ENCODE data around the gene PLA2G1B. TPM values are rescaled to one million over a fixed set of nuclear protein-coding genes. Genes with fewer than 3 reads are reported as not detected.

PLA2G1B gene
- total RNA-seq, 2 experiments from 2014 or later: not detected

- Histone ChIP-seq H3K4me1 (ENCODE audit: insufficient read depth, low read length, poor library complexity, severe bottlenecking) (peaks cover 5% of the 10 kb centered on the region), H3K9me2 (ENCODE audit: insufficient read depth, low read length) (no peaks in the 10 kb centered on the region), H3K27ac (ENCODE audit: low read depth, low read length, poor library complexity, severe bottlenecking) (no peak overlapping the region), H3K36me3 (ENCODE audit: insufficient read depth, low read length) (no peaks in the 10 kb centered on the region), H3K79me2 (ENCODE audit: insufficient read depth, low read depth, low read length) (no peaks in the 10 kb centered on the region), H3K4me2 (ENCODE audit: low read length) (no peak overlapping the region), H4K20me1 (ENCODE audit: insufficient read depth, low read length) (no peaks in the 10 kb centered on the region), H2AFZ (ENCODE audit: low read length) (no peak overlapping the region), H3K9me3 (ENCODE audit: low read length) (no peaks in the 10 kb centered on the region), H3K4me3 (ENCODE audit: low read depth, low read length, poor library complexity, severe bottlenecking) (no peak overlapping the region)
- intact Hi-C loops (cut with micrococcal nuclease; ENCODE audit: unreplicated experiment): no loop called here
- BruUV-seq (replicated peaks): no TSS peak
- ChIA-PET CTCF (ENCODE audit: unreplicated experiment) (interaction anchor here (1.1 kb wide), 1 partner anchor 9 kb away, joined by 3 read pairs; no protein-coding TSS in a partner anchor), POLR2A (interaction anchor here (0.5 kb wide), 1 partner anchor 325 kb away, joined by 3 read pairs; no protein-coding TSS in a partner anchor)
- no peak for DNase-seq (ENCODE audit: low spot score)
- TF ChIP-seq, protein P1, sequence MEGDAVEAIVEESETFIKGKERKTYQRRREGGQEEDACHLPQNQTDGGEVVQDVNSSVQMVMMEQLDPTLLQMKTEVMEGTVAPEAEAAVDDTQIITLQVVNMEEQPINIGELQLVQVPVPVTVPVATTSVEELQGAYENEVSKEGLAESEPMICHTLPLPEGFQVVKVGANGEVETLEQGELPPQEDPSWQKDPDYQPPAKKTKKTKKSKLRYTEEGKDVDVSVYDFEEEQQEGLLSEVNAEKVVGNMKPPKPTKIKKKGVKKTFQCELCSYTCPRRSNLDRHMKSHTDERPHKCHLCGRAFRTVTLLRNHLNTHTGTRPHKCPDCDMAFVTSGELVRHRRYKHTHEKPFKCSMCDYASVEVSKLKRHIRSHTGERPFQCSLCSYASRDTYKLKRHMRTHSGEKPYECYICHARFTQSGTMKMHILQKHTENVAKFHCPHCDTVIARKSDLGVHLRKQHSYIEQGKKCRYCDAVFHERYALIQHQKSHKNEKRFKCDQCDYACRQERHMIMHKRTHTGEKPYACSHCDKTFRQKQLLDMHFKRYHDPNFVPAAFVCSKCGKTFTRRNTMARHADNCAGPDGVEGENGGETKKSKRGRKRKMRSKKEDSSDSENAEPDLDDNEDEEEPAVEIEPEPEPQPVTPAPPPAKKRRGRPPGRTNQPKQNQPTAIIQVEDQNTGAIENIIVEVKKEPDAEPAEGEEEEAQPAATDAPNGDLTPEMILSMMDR (conservative IDR thresholded peaks at IDR 0.05; ENCODE audit: low read length): no peak
- no peak for TF ChIP-seq EZH2phosphoT487 (IDR thresholded peaks at IDR 0.05; ENCODE audit: borderline replicate concordance, low read depth, low read length)
These were observed 48.8 kb upstream of the PLA2G1B start for GRCh38 chr12:120376416-120376815.

- no peak overlapping the region for H3K4me2 ChIP-seq (ENCODE audit: low read length)
- no peaks in the 10 kb centered on the region for H3K79me2 ChIP-seq (ENCODE audit: insufficient read depth, low read depth, low read length)
- POLR2A ChIA-PET: no interaction called here
- BruUV-seq (replicated peaks): no TSS peak
- TF ChIP-seq, protein P1 (conservative IDR thresholded peaks at IDR 0.05; ENCODE audit: low read length): no peak
- no peak for TF ChIP-seq EZH2phosphoT487 (IDR thresholded peaks at IDR 0.05; ENCODE audit: borderline replicate concordance, low read depth, low read length)
- H3K9me2 ChIP-seq (ENCODE audit: insufficient read depth, low read length): no peaks in the 10 kb centered on the region
- no peaks in the 10 kb centered on the region for H3K36me3 ChIP-seq (ENCODE audit: insufficient read depth, low read length)
- intact Hi-C loops (cut with micrococcal nuclease; ENCODE audit: unreplicated experiment): no loop called here
- CTCF ChIA-PET (ENCODE audit: unreplicated experiment): interaction anchor here (1.1 kb wide), 1 partner anchor 9 kb away, joined by 3 read pairs; no protein-coding TSS in a partner anchor
- H3K4me3 ChIP-seq (ENCODE audit: low read depth, low read length, poor library complexity, severe bottlenecking): no peak overlapping the region
- peaks cover 5% of the 10 kb centered on the region for H3K4me1 ChIP-seq (ENCODE audit: insufficient read depth, low read length, poor library complexity, severe bottlenecking)
- H4K20me1 ChIP-seq (ENCODE audit: insufficient read depth, low read length): no peaks in the 10 kb centered on the region
- H3K27ac ChIP-seq (ENCODE audit: low read depth, low read length, poor library complexity, severe bottlenecking): no peak overlapping the region
- no peak overlapping the region for H2AFZ ChIP-seq (ENCODE audit: low read length)
- no peak for DNase-seq (ENCODE audit: low spot score)
- H3K9me3 ChIP-seq (ENCODE audit: low read length): no peaks in the 10 kb centered on the region
These were observed 48.4 kb upstream of the PLA2G1B start for GRCh38 chr12:120376009-120376408.

- TF ChIP-seq, protein P1 (conservative IDR thresholded peaks at IDR 0.05; ENCODE audit: low read length): no peak
- no peak for TF ChIP-seq EZH2phosphoT487 (IDR thresholded peaks at IDR 0.05; ENCODE audit: borderline replicate concordance, low read depth, low read length)
- H3K9me2 ChIP-seq (ENCODE audit: insufficient read depth, low read length): no peaks in the 10 kb centered on the region
- H2AFZ ChIP-seq (ENCODE audit: low read length): no peak overlapping the region
- peaks cover 5% of the 10 kb centered on the region for H3K4me1 ChIP-seq (ENCODE audit: insufficient read depth, low read length, poor library complexity, severe bottlenecking)
- H3K4me3 ChIP-seq (ENCODE audit: low read depth, low read length, poor library complexity, severe bottlenecking): no peak overlapping the region
- intact Hi-C loops (cut with micrococcal nuclease; ENCODE audit: unreplicated experiment): no loop called here
- H3K9me3 ChIP-seq (ENCODE audit: low read length): no peaks in the 10 kb centered on the region
- ChIA-PET POLR2A (no interaction called here), CTCF (ENCODE audit: unreplicated experiment) (no interaction called here)
- no peaks in the 10 kb centered on the region for H3K36me3 ChIP-seq (ENCODE audit: insufficient read depth, low read length)
- no peaks in the 10 kb centered on the region for H3K79me2 ChIP-seq (ENCODE audit: insufficient read depth, low read depth, low read length)
- no peak overlapping the region for H3K4me2 ChIP-seq (ENCODE audit: low read length)
- H3K27ac ChIP-seq (ENCODE audit: low read depth, low read length, poor library complexity, severe bottlenecking): no peak overlapping the region
- no peak for DNase-seq (ENCODE audit: low spot score)
- H4K20me1 ChIP-seq (ENCODE audit: insufficient read depth, low read length): no peaks in the 10 kb centered on the region
- no TSS peak for BruUV-seq (replicated peaks)
These were observed 46.1 kb upstream of the PLA2G1B start for GRCh38 chr12:120373683-120374082.
